Loucy (cell line): Measurements from ENCODE around the gene APEX1.

Experiments
- EZH2phosphoT487 ChIP-seq: fragments of 200-600 bp; IDR thresholded peaks from 2 replicates; pipeline ENCODE4 v1.6.1; 2018; ENCODE audit warnings: antibody characterized with exemption, mild to moderate bottlenecking, moderate library complexity, borderline replicate concordance
- TF ChIP-seq, protein P1 (sequence below): fragments of 200-600 bp; sonication (generic); conservative IDR thresholded peaks from 2 replicates; pipeline ENCODE4 v1.5.1; 2014; ENCODE audit warnings: mild to moderate bottlenecking, antibody characterized with exemption, low read length

GRCh38 chr14:20409226-20409625 lies 45.8 kb upstream of the APEX1 start:
- TF ChIP-seq, protein P1, sequence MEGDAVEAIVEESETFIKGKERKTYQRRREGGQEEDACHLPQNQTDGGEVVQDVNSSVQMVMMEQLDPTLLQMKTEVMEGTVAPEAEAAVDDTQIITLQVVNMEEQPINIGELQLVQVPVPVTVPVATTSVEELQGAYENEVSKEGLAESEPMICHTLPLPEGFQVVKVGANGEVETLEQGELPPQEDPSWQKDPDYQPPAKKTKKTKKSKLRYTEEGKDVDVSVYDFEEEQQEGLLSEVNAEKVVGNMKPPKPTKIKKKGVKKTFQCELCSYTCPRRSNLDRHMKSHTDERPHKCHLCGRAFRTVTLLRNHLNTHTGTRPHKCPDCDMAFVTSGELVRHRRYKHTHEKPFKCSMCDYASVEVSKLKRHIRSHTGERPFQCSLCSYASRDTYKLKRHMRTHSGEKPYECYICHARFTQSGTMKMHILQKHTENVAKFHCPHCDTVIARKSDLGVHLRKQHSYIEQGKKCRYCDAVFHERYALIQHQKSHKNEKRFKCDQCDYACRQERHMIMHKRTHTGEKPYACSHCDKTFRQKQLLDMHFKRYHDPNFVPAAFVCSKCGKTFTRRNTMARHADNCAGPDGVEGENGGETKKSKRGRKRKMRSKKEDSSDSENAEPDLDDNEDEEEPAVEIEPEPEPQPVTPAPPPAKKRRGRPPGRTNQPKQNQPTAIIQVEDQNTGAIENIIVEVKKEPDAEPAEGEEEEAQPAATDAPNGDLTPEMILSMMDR, result no peak
- no peak for TF ChIP-seq EZH2phosphoT487
